ENCODE data around the gene ALPP. TPM values are rescaled to one million over a fixed set of nuclear protein-coding genes. Genes with fewer than 3 reads are reported as not detected.
"Not testable (repeated sequence)": the region's sequence is repeated elsewhere in the genome, so short reads cannot be mapped to it uniquely, and the experiment has no call there.

ALPP gene
- total RNA-seq, 1 donor from 2014 or later, result not detected

- Mint-ChIP-seq H3K9me3 (ENCODE audit: low read depth) (no peaks in the 10 kb centered on the region), H3K27me3 (no peaks in the 10 kb centered on the region), H3K27ac (no peak overlapping the region), H3K4me1 (ENCODE audit: low read depth) (no peaks in the 10 kb centered on the region), H3K4me3 (ENCODE audit: low read depth) (no peak overlapping the region), H3K36me3 (ENCODE audit: insufficient read depth) (no peaks in the 10 kb centered on the region)
- peak; percentile 54 for TF ChIP-seq CTCF (IDR thresholded peaks at IDR 0.05; ENCODE audit: unreplicated experiment)
- peak; percentile 32 for DNase-seq (ENCODE audit: low spot score, unreplicated experiment)
Observed at GRCh38 chr2:232333361-232334135, 45.0 kb upstream of the ALPP start.

- not testable (repeated sequence) for H3K9me3 Mint-ChIP-seq (ENCODE audit: low read depth); H3K27me3 Mint-ChIP-seq; H3K4me1 Mint-ChIP-seq (ENCODE audit: low read depth); H3K4me3 Mint-ChIP-seq (ENCODE audit: low read depth); DNase-seq (ENCODE audit: low spot score, unreplicated experiment); H3K36me3 Mint-ChIP-seq (ENCODE audit: insufficient read depth); H3K27ac Mint-ChIP-seq
Observed at GRCh38 chr2:232334136-232334884, 44.2 kb upstream of the ALPP start.

GRCh38 chr2:232334885-232335205, 43.7 kb upstream of the ALPP start:
- not testable (repeated sequence) for H3K27me3 Mint-ChIP-seq; H3K9me3 Mint-ChIP-seq (ENCODE audit: low read depth); H3K27ac Mint-ChIP-seq; H3K4me1 Mint-ChIP-seq (ENCODE audit: low read depth); H3K36me3 Mint-ChIP-seq (ENCODE audit: insufficient read depth); H3K4me3 Mint-ChIP-seq (ENCODE audit: low read depth); DNase-seq (ENCODE audit: low spot score, unreplicated experiment)

GRCh38 chr2:232335206-232335858, 43.2 kb upstream of the ALPP start:
- TF ChIP-seq CTCF (IDR thresholded peaks at IDR 0.05; ENCODE audit: unreplicated experiment), result peak; percentile 60
- H3K27ac Mint-ChIP-seq; H3K4me3 Mint-ChIP-seq (ENCODE audit: low read depth); H3K9me3 Mint-ChIP-seq (ENCODE audit: low read depth); H3K4me1 Mint-ChIP-seq (ENCODE audit: low read depth); DNase-seq (ENCODE audit: low spot score, unreplicated experiment); H3K36me3 Mint-ChIP-seq (ENCODE audit: insufficient read depth); H3K27me3 Mint-ChIP-seq: not testable (repeated sequence)

GRCh38 chr2:232335859-232336215, 42.7 kb upstream of the ALPP start:
- no peaks in the 10 kb centered on the region for H3K9me3 Mint-ChIP-seq (ENCODE audit: low read depth)
- no peak overlapping the region for H3K4me3 Mint-ChIP-seq (ENCODE audit: low read depth)
- no peak for TF ChIP-seq CTCF (IDR thresholded peaks at IDR 0.05; ENCODE audit: unreplicated experiment)
- no peaks in the 10 kb centered on the region for H3K27me3 Mint-ChIP-seq
- no peak overlapping the region for H3K27ac Mint-ChIP-seq
- peaks cover 3% of the 10 kb centered on the region for H3K36me3 Mint-ChIP-seq (ENCODE audit: insufficient read depth)
- H3K4me1 Mint-ChIP-seq (ENCODE audit: low read depth), result no peaks in the 10 kb centered on the region
- DNase-seq (ENCODE audit: low spot score, unreplicated experiment), result no peak

GRCh38 chr2:232336241-232336736, 42.3 kb upstream of the ALPP start:
- no peak overlapping the region for H3K27ac Mint-ChIP-seq
- H3K4me3 Mint-ChIP-seq (ENCODE audit: low read depth), result no peak overlapping the region

More at GRCh38 chr2:232336241-232336736, 42.3 kb upstream of the ALPP start:
- no peak for TF ChIP-seq CTCF (IDR thresholded peaks at IDR 0.05; ENCODE audit: unreplicated experiment)
- no peaks in the 10 kb centered on the region for H3K9me3 Mint-ChIP-seq (ENCODE audit: low read depth)
- H3K27me3 Mint-ChIP-seq, result no peaks in the 10 kb centered on the region
- DNase-seq (ENCODE audit: low spot score, unreplicated experiment), result peak; percentile 8
- peaks cover 3% of the 10 kb centered on the region for H3K36me3 Mint-ChIP-seq (ENCODE audit: insufficient read depth)
- no peaks in the 10 kb centered on the region for H3K4me1 Mint-ChIP-seq (ENCODE audit: low read depth)
